ENCODE results near the gene PRKG1. TPM values are rescaled to one million over a fixed set of nuclear protein-coding genes. Genes with fewer than 3 reads are reported as not detected.

Gene PRKG1
- total RNA-seq, 4 donors from 2014 or later, result 0.63 to 4.3 (median 2.1) TPM

DNA sequence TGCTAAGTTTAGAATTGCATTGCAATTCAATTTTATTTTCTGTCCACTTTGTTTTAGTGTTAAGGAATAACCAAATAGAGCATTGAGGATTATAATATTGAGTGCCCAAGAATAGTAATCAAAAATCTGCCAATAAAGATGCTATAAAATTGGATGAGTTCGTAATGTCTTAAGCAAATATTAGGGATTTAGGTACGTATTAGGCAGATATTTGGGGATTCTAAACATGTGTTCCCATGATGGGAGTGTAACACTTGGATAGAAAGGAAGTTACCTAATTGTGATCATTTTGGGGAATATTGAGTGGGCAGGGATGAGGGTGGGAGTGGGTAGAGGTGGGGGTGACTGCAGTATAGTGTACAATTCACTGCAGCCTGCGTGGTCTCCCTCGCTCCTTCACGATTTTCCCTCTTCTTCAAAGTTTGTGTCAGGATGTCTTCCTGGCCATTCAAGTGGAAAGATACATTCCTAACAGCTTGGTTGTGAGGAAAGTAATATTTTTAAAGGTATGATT is 1.3 kb upstream of the PRKG1 start:
- intact Hi-C loops (cut with DNase I; ENCODE audit: low total_unique reads), result no loop called here
- WGBS, 2 donors, result 86 to 89% methylated on average over 5 of the region's 5 CpGs
- H3K4me3 ChIP-seq (ENCODE audit: low read depth, poor library complexity, severe bottlenecking), result no peak overlapping the region
- TF ChIP-seq CTCF (IDR thresholded peaks at IDR 0.05), result no peak
- no peak for TF ChIP-seq POLR2A (IDR thresholded peaks at IDR 0.05)
- no peak for DNase-seq (ENCODE audit: low spot score in 2 of 2)

- WGBS, 2 donors, result 4 to 9% methylated on average over 32 to 37 of the region's 50 CpGs
Observed at GRCh38 chr10:51073453-51074237, 642 bp upstream of the PRKG1 start.

DNA sequence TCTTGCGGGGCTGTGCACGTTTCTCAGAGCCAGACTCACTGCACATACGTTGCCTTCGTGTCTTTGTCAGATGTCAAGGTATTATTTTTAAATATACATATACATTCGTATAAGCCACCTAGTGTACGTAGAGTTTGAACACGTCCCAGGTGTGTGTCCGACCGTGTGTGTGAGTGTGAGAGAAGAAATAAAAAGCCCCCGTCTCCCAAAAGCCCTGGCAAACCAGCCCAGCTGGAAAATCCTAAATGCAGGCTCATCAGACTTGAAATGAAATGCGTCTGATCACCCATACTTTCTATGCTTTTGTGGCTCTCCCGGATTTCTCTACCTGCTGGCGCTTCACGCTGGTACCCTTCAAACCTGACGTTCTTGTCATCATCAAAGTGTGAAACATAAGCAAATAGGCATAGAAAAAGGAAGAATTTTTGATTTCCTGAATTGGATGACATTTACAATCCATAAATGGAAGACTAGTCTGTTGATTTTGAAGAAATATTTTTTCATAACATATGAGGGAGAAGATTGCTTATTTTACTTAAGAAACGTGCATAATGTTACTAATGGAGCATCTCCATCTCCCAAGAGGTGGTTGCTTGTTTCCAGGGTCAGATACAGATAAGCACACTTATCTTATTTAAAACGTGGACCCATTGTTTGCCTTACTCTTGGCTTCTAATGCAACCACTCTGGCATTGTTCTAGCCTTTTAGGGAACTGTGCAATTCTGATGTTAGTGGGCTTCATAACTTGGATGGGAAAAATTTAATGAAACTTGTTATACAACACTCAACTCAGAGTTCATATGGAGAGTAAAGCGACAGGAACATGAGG is 971 bp downstream of the PRKG1 start:
- no peak for TF ChIP-seq CTCF (IDR thresholded peaks at IDR 0.05)
- no peak for TF ChIP-seq POLR2A (IDR thresholded peaks at IDR 0.05)
- intact Hi-C loops (cut with DNase I; ENCODE audit: low total_unique reads), result no loop called here
- DNase-seq (ENCODE audit: low spot score in 2 of 2), result no peak
- WGBS, 2 donors, result 14 to 15% methylated on average over 18 of the region's 18 CpGs
- no peak overlapping the region for H3K4me3 ChIP-seq (ENCODE audit: low read depth, poor library complexity, severe bottlenecking)

More at GRCh38 chr10:51073453-51074237, 642 bp upstream of the PRKG1 start:
- peak overlapping the region; percentile 44 for H3K4me3 ChIP-seq (ENCODE audit: low read depth, poor library complexity, severe bottlenecking)
- peak in 1 of 2 donors; percentile 87 for DNase-seq (ENCODE audit: low spot score in 2 of 2)
- TF ChIP-seq CTCF (IDR thresholded peaks at IDR 0.05) (no peak), POLR2A (IDR thresholded peaks at IDR 0.05) (no peak)
- intact Hi-C loops (cut with DNase I; ENCODE audit: low total_unique reads), result no loop called here

- DNase-seq (ENCODE audit: low spot score in 2 of 2), result no peak
- no peak for TF ChIP-seq POLR2A (IDR thresholded peaks at IDR 0.05)
- TF ChIP-seq CTCF (IDR thresholded peaks at IDR 0.05), result no peak
- H3K4me3 ChIP-seq (ENCODE audit: low read depth, poor library complexity, severe bottlenecking), result no peak overlapping the region
- intact Hi-C loops (cut with DNase I; ENCODE audit: low total_unique reads), result no loop called here
- WGBS, 2 donors, result 71 to 74% methylated on average over 6 of the region's 6 CpGs
Observed at GRCh38 chr10:51075873-51076229, 1.6 kb downstream of the PRKG1 start.

- intact Hi-C loops (cut with DNase I; ENCODE audit: low total_unique reads), result no loop called here
- H3K4me3 ChIP-seq (ENCODE audit: low read depth, poor library complexity, severe bottlenecking), result no peak overlapping the region
- WGBS, 2 donors, result 49 to 54% methylated on average over 3 of the region's 3 CpGs
- no peak for DNase-seq (ENCODE audit: low spot score in 2 of 2)
- TF ChIP-seq POLR2A (IDR thresholded peaks at IDR 0.05), result no peak
- TF ChIP-seq CTCF (IDR thresholded peaks at IDR 0.05), result no peak
Observed at GRCh38 chr10:51076299-51076841, 2.1 kb downstream of the PRKG1 start.
